NCI-H1417 treated with DMSO at 0.1 percent for 48 hours (cell line): Measurements from ENCODE around the gene TRMT112.
"Not testable (repeated sequence)": the region's sequence is repeated elsewhere in the genome, so short reads cannot be mapped to it uniquely, and the experiment has no call there.

ENCODE experiments used
- DNase-seq: peaks from one replicate; lab custom pipeline; 2025; lab: John Stamatoyannopoulos, UW

TRMT112 gene

DNA sequence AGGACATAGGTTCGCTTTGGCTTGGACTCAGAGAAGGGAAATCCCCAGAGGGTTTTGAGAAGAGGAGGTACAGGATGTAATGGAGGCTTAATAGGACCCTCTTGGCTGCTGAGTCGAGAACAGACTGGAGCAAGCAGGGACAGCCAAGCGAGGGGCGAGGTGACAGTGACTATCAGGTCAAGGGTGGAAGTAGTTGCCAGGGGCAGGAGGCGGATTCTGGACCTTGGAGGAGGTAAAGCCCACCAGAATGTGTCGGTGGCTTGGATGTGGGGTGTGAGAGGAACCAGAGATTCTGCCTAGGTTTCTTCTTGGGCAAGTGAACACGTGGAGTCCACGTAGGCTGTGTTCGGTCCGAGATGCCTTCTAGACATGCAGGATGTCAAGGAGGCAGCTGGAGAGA is 4.4 kb downstream of the TRMT112 start:
- DNase-seq, result no peak

DNA sequence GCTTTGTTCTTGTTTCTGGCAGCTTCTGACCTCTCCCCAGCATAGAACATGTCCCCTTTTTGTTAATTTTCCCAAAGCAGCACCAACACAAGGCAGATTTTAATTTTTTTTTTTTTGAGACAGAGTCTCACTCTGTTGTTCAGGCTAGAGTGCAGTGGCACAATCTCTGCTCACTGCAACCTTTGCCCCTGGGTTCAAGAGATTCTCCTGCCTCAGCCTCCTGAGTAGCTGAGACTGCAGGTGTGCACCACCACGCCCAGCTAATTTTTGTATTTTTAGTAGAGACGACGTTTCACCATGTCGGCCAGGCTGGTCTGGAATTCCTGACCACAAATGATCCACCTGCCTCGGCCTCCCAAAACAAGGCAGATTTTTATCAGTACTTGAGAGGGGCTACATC is 9.6 kb downstream of the TRMT112 start:
- DNase-seq, result not testable (repeated sequence)

DNA sequence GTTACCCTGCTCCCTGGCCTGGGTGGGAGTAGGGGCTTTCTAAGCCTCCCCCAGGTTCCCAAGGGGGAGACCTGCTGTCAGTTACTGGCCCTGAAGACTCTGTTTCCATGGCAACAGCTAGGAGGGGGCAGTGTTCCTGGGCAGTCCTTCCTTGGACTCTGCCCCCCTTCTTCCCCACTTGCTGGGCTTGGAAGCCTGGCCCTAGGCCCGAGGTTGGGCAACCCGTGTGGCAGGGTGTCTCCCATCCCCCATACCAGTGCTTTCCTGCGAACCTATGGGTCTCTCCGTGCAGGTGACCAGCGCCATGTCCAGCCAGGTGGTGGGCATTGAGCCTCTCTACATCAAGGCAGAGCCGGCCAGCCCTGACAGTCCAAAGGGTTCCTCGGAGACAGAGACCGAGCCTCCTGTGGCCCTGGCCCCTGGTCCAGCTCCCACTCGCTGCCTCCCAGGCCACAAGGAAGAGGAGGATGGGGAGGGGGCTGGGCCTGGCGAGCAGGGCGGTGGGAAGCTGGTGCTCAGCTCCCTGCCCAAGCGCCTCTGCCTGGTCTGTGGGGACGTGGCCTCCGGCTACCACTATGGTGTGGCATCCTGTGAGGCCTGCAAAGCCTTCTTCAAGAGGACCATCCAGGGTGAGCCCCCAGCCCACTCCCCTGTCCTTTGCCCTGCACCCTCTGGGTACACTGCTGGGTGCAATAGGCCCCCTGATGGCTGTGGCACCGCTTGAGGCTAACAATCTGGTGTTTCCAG is 10.3 kb downstream of the TRMT112 start:
- no peak for DNase-seq

DNA sequence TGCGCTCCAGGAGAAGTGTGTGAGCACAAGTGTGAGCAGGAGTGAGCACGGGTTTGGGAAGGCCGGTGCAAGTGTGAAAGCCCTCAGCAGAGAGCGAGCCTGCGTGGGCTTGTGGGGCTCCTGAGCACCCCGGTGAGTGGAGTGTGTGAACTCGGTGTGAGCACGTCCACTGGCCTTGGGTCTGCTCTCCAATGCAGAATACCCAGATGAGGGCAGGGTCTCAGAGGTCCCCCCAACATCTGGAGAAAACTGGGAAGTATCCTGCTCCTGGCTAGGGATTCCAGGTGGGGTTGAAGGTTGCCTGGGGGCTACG is 10.8 kb downstream of the TRMT112 start:
- no peak for DNase-seq

DNA sequence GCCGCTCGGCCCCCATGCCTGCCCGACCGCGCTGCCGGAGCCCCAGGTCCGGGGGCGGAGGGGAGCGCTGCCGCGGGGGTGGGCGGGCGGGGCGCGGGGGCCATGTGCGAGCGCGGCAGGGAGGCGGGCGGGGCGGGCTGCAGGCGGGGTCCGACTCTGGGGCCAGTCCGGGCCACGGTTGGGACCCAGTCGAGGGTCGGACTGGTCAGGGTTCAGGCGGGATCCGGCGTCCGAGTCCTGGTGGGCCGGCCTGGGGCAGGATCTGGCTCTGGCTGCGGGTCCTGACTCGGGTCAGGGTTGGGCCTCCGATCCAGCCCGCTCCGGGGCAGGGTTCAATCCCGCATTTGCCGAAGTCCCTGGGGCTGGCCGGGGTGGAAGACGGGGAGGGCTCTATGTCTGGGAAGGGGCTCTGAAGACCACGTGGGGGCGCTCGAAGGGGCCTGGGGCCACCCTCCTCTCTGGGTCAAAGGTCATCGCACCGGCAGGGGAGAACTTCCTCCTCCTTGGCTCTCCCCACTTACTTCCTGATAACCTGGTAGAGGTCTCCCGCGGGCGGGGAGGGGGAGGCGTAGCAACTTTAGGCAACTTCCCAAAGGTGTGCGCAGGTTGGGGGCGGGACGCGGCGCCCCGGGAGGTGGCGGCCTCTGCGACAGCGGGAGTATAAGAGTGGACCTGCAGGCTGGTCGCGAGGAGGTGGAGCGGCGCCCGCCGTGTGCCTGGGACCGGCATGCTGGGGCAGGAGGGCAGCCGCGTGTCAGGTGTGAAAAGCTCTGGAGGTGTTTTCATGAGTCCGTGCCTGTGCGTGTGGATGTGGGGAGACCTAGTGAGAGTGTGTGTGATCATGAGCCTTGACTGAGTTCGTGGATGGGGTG is 11.4 kb downstream of the TRMT112 start:
- DNase-seq, result no peak

DNA sequence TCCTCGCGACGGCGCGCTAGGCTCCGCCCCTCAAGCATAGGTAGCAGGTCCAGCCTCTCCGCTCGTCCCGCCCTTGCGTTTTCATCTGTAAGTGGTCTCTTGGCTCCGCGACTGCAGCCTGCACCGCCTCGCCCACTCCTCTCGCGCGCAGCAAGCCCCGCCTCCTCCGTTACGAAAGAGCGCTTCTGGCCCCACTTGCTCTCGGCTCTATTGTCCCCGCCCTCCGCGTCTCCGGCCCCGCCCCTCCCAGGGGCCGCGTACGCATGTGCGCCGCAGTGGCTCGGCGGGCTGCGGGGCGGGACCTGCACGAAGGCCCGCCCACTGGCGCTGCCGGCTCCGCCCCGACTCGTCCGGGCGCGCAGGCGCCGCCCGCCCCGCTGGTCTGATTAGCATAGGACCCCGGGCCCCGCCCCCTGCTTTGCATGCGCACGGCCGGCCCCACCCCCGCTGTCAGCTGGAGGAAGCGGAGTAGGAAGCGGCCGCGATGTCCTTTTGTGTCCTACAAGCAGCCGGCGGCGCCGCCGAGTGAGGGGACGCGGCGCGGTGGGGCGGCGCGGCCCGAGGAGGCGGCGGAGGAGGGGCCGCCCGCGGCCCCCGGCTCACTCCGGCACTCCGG is 12.2 kb downstream of the TRMT112 start, which contains the start of gene ESRRA:
TSS of gene ESRRA (plus strand) at position 450 of the 616 bp plus-strand sequence. CDS start 1,656 bp downstream, outside the sequence.
- peak; percentile 94 for DNase-seq

DNA sequence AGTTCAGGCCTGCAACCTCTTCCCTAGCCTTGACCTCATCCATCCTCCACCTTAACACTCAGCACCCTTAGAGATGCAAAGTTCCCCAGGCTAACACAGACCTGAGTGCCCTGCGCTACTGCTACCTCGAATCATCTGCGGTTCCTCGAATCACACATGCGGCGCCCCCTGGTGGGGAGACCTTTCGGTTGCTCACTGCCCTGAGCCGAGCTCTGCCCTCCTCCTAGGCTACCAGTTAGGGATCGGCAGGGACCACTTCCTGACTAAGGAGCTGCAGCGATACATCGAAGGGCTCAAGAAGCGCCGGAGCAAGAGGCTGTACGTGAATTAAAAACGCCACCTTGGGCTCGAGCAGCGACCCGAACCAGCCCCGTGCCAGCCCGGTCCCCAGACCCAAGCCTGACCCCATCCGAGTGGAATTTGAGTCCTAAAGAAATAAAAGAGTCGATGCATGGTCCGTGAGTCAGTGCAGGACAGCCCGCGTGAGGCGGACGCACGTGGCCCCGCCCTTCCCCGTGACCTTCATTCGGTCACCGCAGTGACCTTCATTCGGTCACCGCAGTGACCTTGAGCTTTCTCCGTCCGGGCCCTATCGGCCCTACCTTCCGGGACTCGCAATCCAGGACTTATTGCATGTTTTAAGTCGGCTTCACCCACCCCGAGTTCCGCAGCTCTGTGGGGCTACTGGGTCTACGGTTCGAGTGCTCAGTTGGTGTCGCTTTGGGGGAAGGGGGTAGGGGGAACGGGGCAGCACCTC is 12.9 kb downstream of the TRMT112 start:
- peak; percentile 64 for DNase-seq

DNA sequence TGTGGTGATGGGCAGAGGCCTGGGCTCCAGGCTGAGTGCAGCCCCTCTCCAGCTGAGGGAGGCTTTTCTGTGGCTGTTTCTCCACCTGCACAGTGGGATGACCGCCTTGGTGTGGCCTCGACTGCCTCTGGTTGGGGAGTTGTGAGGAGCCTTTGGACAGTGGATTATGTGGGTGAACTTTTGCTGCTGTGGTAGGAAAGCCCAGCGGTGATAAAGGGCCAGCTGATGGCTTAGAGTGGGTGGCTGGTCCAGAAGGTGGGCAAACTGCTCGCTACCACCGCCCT is 13.4 kb downstream of the TRMT112 start:
- DNase-seq, result no peak

DNA sequence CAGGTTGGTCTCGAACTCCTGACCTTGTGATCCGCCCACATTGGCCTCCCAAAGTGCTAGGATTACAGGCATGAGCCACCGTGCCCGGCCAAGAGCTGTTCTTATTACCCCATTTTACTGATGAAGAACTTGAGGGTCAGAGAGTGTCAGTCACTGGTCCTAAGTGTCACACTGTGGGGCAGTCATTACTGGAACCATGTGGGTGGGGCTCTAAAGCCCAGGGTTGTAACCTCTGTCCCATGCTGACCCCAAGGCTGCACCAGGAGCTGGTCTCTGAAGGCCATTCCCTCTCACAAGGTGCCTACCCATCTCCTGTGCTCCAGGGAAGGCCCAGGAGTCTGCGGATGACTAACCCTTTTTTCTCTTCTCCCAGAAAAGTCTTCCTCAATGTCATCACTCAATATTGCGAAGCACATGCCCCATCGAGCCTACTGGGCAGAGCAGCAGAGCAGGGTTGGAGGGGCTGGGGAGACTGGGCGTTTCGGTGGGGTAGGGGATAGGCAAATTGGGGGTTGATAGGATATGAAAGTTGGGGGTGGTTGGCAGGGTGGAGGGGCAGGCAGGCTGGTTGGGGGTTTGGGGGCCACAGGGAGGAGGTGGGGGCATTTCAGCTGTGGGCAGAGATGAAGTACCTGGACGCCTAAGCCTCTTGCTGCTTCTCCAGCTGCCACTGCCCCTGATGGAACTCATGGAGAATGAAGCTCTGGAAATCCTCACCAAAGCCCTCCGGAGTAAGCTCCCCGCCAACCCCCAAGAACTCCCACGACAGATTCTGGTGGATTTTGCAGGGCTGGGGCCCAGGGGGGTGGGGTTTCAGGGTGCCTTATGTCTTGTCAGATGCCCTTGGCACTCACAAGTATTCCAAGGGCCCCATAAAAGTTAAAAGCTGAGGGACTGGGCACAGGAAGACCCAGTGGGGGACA is 14.0 kb downstream of the TRMT112 start:
- DNase-seq, result no peak

DNA sequence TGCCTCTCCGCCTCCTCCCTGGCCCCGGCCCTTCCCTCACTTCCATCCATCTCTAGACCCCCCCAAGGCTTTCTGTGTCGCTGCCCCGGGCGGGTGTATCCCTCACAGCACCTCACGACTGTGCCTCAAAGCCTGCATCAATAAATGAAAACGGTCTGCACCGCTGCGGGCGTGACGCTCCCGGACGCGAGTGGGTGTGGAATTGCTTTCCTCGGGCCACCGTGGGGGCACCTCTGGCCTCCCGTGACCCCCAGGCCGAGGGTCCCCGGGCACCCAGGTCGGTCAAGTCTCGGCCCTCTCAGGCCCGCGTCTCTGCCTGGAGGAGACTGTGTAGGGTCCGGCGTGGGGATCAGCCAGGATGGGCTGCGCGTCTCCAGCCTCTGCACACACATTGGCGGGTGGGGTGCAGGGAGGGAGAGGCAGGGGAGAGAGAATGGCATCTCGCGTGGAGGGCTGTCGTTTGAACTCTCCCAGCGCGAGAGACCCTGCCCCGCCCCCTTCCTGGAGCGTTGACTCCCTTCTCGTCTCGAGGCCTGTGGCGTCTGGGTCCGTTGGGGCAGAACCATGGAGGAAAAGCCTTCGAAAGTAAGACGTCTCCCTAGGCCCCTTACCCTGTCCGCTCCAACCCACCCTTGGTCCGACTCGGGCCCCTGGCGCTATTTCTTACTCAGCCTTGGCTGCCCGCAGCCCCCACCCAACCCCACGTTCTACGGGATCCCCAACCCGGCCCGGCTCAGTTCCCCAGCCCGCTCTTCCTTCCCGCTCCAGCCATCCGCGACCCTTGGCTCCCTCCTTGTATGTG is 17.3 kb downstream of the TRMT112 start, which contains the start of gene CATSPERZ:
TSS of gene CATSPERZ (plus strand) at position 512 of the 802 bp plus-strand sequence. CDS start at position 565, 53 bp downstream.
- no peak for DNase-seq

DNA sequence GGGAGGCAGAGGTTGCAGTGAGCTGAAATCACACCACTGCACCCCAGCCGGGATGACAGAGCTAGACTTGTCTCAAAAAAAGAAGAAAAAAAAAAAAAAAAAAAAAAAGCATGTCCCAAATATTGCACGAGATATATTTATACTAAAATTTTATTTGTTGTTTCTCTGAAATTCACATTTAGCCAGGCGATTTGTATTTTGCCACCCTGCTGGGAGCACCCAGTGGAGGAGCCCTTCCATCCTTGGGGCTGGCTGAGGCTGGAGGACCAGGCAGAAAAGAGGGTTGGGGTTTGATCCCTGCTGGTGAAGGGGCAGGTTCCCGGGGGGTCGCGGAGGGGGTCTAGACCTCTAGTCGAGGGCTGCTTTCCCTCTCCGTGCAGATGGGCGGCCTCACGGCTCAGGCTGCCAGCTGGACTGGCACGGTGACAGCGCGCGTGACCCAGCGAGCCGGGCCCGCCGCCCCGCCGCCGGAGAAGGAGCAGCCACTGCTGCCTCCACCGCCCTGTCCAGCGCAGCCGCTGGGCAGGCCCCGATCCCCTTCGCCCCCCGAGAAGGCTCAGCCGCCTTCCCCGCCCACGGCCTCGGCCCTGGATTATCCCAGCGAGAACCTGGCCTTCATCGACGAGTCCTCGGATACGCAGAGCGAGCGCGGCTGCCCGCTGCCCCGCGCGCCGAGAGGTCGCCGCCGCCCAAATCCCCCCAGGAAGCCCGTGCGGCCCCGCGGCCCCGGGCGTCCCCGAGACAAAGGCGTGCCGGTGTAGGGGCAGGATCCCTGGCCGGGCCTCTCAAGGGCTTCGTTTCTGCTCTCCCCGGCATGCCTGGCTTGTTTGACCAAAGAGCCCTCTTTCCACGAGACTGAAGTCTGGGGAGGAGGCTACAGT is 18.2 kb downstream of the TRMT112 start:
- DNase-seq, result no peak

DNA sequence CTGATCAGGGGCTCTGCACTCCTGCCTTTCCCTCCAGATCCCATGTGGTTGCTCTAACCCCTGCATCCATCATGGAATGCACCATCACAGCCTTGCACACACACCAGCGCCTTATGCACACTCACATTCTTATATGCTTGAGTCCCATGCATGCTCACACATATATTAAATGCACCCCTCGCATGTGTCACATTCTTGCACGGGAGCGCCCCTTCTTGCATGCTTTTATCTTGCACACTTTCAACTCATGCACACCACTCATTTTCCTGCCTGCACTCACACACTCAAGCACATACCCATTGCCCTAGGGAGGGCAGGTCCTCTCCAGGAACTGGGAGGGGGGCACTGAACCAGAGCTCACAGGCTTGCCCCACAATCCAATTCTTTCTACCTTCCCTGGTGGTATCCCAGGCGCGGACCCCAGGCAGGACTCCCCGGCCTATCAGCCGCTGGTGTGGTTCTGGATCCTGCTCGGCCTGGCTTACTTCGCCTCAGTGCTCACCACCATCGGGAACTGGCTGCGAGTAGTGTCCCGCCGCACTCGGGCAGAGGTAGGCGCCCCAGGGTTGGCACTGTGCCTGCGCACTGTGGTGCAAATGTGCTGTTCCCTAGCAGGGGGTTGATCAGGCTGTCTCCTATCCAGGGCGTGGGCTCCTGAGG is 19.5 kb downstream of the TRMT112 start:
- no peak for DNase-seq

DNA sequence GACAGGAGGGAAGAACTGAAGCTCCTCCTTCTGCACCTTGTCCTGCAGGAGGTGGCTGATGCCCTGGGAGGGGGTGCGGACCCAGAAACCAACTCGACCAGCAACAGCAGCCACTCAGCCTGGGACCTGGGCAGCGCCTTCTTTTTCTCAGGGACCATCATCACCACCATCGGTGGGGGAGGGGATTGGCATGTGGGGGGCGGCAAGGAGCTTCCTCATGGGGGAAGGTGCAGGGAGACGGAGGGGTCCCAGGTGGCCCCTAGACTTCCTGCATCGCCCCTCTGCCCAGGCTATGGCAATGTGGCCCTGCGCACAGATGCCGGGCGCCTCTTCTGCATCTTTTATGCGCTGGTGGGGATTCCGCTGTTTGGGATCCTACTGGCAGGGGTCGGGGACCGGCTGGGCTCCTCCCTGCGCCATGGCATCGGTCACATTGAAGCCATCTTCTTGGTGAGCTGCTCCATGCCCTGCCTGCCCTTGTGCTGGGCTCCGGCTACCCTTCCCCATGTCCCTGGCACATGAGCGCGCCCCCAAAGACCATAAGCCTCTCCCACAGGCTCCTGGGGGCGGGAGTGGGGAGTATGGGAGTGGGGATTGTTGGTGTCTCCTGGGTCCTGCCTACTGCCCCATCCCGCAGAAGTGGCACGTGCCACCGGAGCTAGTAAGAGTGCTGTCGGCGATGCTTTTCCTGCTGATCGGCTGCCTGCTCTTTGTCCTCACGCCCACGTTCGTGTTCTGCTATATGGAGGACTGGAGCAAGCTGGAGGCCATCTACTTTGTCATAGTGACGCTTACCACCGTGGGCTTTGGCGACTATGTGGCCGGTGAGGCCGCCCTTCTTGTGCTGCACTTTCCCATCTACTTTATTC is 20.3 kb downstream of the TRMT112 start:
- DNase-seq, result no peak

DNA sequence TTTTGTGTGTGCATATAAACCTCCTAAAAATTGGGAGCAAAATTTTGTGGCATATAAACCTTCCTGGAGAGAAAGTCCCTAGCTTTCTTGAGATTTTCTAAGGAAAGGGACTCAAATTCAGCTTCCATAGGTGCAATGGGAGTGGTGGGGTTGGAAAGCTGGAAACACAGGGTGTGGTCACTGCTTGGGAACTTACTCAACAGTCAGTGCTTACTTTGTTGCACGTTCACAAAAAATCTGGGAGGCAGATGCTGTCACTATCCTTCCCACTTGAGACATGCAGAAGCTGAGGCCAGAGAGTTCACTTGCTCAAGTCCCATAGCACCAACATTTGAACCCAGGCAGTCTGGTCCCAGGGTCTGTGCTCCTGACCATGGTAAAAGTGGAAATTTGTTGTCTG is 21.1 kb downstream of the TRMT112 start:
- DNase-seq, result no peak

DNA sequence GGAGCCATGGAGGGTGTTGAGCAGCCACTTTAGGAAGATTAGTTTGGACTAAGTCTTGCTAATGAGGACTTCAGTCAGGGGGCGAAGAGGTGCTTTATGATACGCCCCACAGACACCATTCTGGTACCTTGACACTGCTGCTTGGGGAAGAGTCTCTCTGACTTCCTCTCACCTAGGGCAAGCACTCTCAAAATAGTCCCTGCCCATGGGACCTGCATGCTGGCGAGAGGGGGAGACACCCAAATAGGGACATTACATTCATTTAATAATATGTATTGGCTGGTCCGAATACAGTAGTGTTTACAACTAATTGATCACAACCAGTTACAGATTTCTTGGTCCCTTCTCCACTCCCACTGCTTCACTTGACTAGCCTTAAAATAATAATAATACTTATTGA is 21.6 kb downstream of the TRMT112 start:
- DNase-seq, result no peak

DNA sequence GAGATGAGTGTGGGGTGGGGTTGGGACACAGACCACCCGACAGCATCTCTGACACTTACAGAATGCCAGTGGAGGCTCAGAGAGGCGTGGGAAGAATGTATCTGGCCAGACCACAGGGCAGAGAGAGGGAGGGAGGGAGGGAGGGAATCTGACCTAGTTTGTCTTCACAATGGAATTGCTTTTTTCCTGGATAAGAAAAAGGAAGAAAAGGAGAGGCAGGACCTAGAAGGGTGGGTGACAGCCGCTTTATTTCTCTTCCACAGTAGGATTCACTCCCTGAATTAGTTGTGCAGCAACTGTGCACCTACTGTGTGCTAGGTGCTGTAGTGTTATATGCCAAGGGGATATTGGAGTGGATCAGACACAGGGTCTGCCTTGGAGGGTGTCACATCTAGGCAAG is 22.6 kb downstream of the TRMT112 start:
- DNase-seq, result no peak

DNA sequence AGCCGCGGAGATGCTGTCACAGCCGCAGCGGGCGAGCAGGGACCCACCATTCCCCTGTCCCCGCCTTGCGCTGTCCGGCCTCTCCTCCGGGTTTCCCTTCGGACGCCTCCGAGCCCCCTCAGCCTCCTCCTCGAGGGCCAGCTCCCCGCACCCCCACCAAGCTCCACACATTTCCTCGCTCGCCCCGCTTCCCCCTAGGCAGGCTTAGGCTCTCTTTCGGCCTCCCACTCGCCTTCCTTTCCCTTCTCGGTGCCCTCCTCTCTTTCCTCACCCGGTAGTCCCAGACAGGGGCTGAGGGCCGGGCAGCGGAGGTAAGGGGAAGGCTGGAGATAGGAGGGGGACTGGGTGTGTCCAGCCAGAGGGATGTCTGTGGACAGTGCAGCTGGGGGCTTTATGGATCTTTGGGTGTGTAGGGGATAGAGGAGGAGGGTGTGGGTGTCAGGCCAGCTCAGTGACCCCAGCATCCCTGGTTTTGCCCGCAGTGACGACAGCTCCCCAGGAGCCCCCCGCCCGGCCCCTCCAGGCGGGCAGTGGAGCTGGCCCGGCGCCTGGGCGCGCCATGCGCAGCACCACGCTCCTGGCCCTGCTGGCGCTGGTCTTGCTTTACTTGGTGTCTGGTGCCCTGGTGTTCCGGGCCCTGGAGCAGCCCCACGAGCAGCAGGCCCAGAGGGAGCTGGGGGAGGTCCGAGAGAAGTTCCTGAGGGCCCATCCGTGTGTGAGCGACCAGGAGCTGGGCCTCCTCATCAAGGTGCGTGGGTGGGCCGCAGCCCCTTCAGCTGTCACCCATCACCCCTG is 24.7 kb downstream of the TRMT112 start:
- DNase-seq, result no peak
